Activated CD4-positive, alpha-beta T cell treated with anti-CD3 and anti-CD28 coated beads for 24 hours (primary cell): ENCODE measurements around the gene ABTB2.
"Not testable (repeated sequence)": the region's sequence is repeated elsewhere in the genome, so short reads cannot be mapped to it uniquely, and the experiment has no call there.

Experiments used
- DNase-seq, 2 donors: peaks; one replicate each; pipeline ENCODE4 v3.0.0-alpha.2; 2020; ENCODE audit warnings: low read depth in 2 of 2

The ABTB2 gene

GRCh38 chr11:34357701-34358257 lies at the start of gene ABTB2:
Gene ABTB2, minus strand, starts transcription at chr11:34358010.
- peak; percentile 93 to 97 for DNase-seq

GRCh38 chr11:34407121-34407813 lies 49.5 kb upstream of the ABTB2 start:
- DNase-seq = no peak

GRCh38 chr11:34406413-34406812 lies 48.6 kb upstream of the ABTB2 start:
- no peak for DNase-seq

- no peak for DNase-seq
Measured at GRCh38 chr11:34405079-34405858, 47.5 kb upstream of the ABTB2 start.

GRCh38 chr11:34404280-34404679 lies 46.5 kb upstream of the ABTB2 start:
- no peak for DNase-seq

GRCh38 chr11:34403431-34403830 lies 45.6 kb upstream of the ABTB2 start:
- no peak for DNase-seq

GRCh38 chr11:34397811-34398210 lies 40.0 kb upstream of the ABTB2 start:
- DNase-seq = no peak

- DNase-seq = no peak
Measured at GRCh38 chr11:34397120-34397519, 39.3 kb upstream of the ABTB2 start.

GRCh38 chr11:34395916-34396550 lies 38.2 kb upstream of the ABTB2 start:
- no peak for DNase-seq

- no peak for DNase-seq
Measured at GRCh38 chr11:34394771-34395300, 37.0 kb upstream of the ABTB2 start.

- no peak for DNase-seq
Measured at GRCh38 chr11:34387653-34388052, 29.8 kb upstream of the ABTB2 start.

GRCh38 chr11:34386356-34386755 lies 28.5 kb upstream of the ABTB2 start:
- not testable (repeated sequence) for DNase-seq

GRCh38 chr11:34382532-34383276 lies 24.9 kb upstream of the ABTB2 start:
- no peak for DNase-seq

GRCh38 chr11:34381775-34382174 lies 24.0 kb upstream of the ABTB2 start:
- no peak for DNase-seq

GRCh38 chr11:34380696-34381095 lies 22.9 kb upstream of the ABTB2 start:
- DNase-seq = no peak

- no peak for DNase-seq
Measured at GRCh38 chr11:34379539-34379938, 21.7 kb upstream of the ABTB2 start.

GRCh38 chr11:34379079-34379478 lies 21.3 kb upstream of the ABTB2 start:
- DNase-seq = no peak

GRCh38 chr11:34373727-34374126 lies 15.9 kb upstream of the ABTB2 start:
- DNase-seq = no peak

GRCh38 chr11:34366522-34366921 lies 8.7 kb upstream of the ABTB2 start:
- no peak for DNase-seq

GRCh38 chr11:34364102-34364501 lies 6.3 kb upstream of the ABTB2 start:
- no peak for DNase-seq

- no peak for DNase-seq
Measured at GRCh38 chr11:34363363-34364084, 5.7 kb upstream of the ABTB2 start.
